Skin epidermis (tissue), 12 donors: ENCODE measurements around the gene DDR2.
"Not testable (repeated sequence)": the region's sequence is repeated elsewhere in the genome, so short reads cannot be mapped to it uniquely, and the experiment has no call there.

Source experiments
- H3K27ac ChIP-seq, 21 experiments: fragments of 200-600 bp; sonication (generic) in 11 of 21; one replicate each; pipeline ENCODE4 v1.5.0; 2020; ENCODE audit warnings: mild to moderate bottlenecking in 3 of 21, inconsistent platforms in 2 of 21, moderate library complexity in 2 of 21
- H3K4me3 ChIP-seq, 7 experiments: fragments of 200-600 bp; sonication (generic) in 2 of 7; one replicate each; pipeline ENCODE4 v1.5.0; 2020; ENCODE audit warnings: inconsistent platforms in 2 of 7, mild to moderate bottlenecking in 2 of 7, moderate library complexity in 1 of 7

Gene DDR2

GRCh38 chr1:162710780-162711465 lies 78.7 kb downstream of the DDR2 start:
- Histone ChIP-seq H3K27ac (peak overlapping the region in 9 of 21 experiments; percentile 25 to 73 (median 39)), H3K4me3 (no peak overlapping the region)

DNA sequence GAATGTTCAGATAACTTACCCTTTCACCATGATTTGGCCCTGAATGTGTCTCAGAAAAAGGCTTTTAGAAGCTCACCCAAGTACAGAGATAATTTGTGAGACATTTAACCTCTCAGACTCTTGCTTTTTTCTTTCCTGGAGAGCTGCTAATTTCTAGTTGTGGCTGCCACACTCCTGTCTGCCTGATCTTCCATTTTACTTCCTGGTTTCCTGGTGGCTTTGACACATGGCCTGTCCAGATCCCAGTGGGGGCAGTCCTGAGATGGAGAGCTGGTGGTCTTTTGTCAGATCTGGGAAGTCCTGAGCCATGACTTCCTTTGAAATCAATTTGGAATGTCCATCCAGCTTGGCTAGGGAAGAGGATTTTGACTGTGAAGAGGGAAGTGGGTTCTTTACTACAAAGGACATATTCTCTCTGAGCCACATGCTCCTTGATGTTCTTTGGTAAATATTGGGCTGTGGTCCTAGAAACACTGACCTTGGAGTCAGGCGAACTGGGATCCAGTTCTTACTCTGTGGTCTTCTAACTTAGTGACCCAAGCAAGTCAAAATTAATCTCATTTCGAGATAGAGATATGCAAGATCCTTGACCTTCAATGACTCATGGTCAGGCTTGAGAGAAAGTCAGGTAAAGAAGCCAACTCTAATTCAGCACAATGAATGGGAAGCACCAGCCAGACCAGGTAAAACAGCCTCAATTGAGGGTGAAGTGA lies 80.2 kb downstream of the DDR2 start:
- Histone ChIP-seq H3K4me3 (no peak overlapping the region), H3K27ac (no peak overlapping the region)

GRCh38 chr1:162716123-162716522 lies 83.9 kb downstream of the DDR2 start:
- no peak overlapping the region for H3K4me3 ChIP-seq
- H3K27ac ChIP-seq: no peak overlapping the region

DNA sequence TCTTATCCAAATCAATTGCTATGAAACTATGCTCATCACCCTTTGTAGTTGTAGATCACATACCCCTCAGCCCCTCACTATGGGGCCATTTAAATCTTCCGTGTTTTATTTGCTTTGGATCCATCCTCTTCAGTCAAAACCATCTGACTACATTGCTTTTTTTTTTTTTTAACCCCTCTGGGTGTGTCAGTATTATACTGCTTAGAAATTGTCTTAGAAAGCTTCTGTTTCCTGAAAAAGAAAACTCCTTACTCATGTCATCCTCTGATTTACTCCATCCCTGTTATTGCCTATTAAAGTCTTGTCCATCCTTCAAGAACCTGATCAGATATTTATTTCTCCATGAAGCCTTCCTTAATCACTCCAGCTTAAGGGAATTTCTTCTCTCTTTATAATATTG lies 84.3 kb downstream of the DDR2 start:
- Histone ChIP-seq H3K27ac (no peak overlapping the region), H3K4me3 (no peak overlapping the region)

- Histone ChIP-seq H3K27ac (no peak overlapping the region), H3K4me3 (no peak overlapping the region)
Observed at GRCh38 chr1:162717548-162718184, 85.4 kb downstream of the DDR2 start.

DNA sequence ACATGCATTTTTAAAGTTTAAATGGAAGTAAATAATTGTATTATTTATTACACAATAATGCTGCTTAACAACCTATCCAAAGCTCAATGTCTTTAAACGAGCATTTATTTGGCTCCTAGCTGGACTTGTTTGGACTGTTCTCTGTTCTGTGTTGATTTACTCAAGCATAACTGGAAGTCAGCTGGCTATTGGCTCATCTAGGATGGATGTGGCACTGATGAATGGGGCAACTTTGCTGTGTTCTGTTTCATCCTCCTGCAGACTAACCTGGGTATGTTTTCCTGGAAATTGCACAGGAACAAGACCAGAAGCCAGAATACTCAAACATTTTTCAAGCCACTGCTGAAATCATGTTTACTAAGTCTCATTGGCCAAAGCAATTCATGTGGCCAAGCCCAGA lies 87.4 kb downstream of the DDR2 start:
- Histone ChIP-seq H3K4me3 (no peak overlapping the region), H3K27ac (no peak overlapping the region)

DNA sequence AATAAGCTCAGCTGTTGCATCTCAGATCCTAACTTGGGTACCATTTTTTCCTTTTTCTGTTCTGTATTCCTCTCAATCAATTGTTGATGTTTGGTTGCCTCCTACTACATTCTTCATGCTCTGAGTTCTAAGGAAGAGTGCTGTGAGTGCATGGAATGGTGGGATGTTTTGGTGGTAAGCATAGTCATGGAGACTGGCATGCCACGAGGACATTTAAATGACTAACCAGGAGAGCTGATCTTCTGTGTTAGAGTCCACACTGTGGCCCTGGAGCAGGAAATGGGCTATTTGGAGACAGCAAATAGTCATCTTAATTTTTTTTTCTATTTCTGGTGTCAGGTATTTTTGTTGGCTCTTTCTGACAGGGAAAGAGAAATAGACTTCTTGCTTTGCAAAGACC lies 88.7 kb downstream of the DDR2 start:
- Histone ChIP-seq H3K27ac (no peak overlapping the region), H3K4me3 (no peak overlapping the region)

- no peak overlapping the region for H3K27ac ChIP-seq
- H3K4me3 ChIP-seq: no peak overlapping the region
Observed at GRCh38 chr1:162721471-162721870, 89.2 kb downstream of the DDR2 start.

GRCh38 chr1:162722036-162722435 lies 89.8 kb downstream of the DDR2 start:
- H3K4me3 ChIP-seq: no peak overlapping the region
- H3K27ac ChIP-seq: no peak overlapping the region

GRCh38 chr1:162724583-162725120 lies 92.4 kb downstream of the DDR2 start:
- H3K27ac ChIP-seq: peak overlapping the region in 1 of 21 experiments; percentile 46

GRCh38 chr1:162725301-162725837 lies 93.1 kb downstream of the DDR2 start:
- Histone ChIP-seq H3K27ac (no peak overlapping the region), H3K4me3 (no peak overlapping the region)

More at GRCh38 chr1:162724583-162725120, 92.4 kb downstream of the DDR2 start:
- no peak overlapping the region for H3K4me3 ChIP-seq

GRCh38 chr1:162726555-162726954 lies 94.3 kb downstream of the DDR2 start:
- Histone ChIP-seq H3K4me3 (no peak overlapping the region), H3K27ac (no peak overlapping the region)

DNA sequence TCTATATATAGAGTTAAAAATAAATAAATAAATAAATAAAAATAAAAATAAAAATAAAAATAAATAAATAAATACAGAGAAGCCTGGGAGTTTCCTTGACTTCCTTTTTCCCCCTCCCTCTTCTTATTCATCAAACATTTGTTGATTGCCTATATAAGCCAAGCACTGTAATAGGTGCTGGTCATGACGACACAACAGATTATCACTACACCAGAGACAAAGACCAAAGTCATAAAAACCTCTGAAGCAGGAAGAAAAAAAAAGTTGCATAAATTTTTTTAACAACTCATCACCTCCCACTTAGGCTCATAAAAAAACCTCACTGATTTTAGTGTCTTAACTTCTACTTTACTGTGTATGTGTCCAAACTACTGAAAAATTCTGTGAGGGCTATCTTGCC lies 95.2 kb downstream of the DDR2 start:
- H3K4me3 ChIP-seq, H3K27ac ChIP-seq: not testable (repeated sequence)

DNA sequence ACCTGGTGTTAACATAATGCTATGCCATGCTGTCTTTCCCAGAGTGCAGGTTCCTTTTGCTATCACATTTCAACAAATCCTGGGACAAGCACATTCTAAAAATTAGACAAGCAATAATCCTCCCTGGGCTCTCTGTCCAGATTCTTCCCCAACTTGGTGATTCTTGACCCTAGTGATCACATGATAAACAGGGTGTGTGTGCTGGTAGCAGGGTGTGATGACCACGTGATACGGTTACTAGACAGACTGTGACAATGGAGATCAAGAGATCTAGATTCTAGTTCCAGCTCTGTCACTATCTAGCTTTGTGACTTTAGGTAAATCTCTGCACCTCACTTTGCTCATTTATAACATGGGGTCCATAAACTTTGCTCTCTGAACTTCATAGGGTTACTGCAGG lies 96.3 kb downstream of the DDR2 start:
- no peak overlapping the region for H3K4me3 ChIP-seq
- no peak overlapping the region for H3K27ac ChIP-seq

- not testable (repeated sequence) for H3K27ac ChIP-seq
Observed at GRCh38 chr1:162729195-162729774, 97.0 kb downstream of the DDR2 start.

DNA sequence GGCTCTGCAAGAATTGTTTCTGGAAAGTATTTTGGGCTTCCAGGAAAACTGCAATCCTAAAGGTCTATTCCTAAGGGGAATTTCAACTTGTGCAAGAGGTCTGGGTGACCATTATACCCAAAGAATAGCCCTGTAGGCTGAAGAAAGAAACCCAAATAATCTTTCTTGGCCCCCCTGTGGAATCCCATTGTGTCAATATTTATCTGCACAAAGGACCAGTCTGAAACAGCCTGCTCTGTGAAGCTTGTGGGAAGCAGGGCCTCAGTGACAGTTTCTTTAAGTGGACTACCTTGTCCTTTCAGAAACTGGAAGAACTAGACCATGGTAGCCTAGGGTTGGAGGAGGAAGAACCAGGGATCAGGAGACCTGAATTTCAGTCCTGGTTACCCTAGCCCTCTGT lies 99.8 kb downstream of the DDR2 start:
- peak overlapping the region in 11 of 21 experiments; percentile 16 to 74 (median 55) for H3K27ac ChIP-seq
- no peak overlapping the region for H3K4me3 ChIP-seq

More at GRCh38 chr1:162729195-162729774, 97.0 kb downstream of the DDR2 start:
- not testable (repeated sequence) for H3K4me3 ChIP-seq

DNA sequence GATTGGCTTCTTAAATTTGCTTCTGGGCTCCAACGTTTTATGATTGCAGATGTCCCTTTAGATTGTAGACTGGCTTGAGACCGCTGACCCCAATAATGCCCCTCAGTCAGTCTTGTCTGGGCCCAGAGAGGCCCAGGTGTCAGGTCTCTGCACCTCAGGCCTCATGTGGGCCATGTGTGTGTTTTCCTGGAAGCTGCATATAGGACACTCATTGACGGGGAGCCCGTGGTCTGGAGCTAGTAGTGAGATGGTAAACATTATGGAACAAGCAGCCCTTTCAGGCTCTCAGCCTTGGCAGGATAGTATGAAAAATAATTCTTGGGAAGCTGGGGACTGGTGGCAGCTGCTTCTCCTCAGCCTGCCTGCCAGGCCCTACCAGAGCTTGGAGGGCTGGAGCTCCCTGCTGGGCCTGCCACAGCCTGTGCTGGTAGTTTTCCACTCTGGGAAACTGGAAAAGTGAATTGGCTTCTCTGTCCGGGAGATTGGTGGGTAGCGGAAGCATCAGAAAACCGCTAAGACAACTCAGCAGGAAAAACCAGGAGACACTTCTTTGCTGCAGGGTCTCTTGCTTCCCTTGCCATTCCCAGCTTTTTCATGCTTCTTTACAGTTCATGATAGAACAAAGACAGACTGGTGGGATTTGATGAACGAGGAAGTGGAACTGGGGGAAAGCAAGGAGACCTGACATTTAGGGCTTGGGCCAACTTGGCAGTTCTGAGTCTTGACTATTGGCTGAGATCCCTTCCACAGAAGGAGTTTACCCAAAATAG lies 100.5 kb downstream of the DDR2 start:
- Histone ChIP-seq H3K27ac (peak overlapping the region in 14 of 21 experiments; percentile 15 to 74 (median 54)), H3K4me3 (no peak overlapping the region)

DNA sequence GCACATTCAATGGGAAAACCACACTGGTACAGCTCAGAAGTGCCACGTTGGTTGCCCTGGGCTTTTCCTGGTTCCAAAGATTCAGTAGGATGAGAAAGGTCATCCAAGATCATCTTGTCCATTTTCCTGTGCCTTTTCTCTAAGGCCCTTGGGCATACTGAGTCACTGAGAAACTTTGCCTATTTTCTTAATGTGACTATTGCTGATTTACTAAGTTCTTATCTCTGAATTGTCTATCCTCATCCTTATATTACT lies 101.0 kb downstream of the DDR2 start:
- Histone ChIP-seq H3K27ac (peak overlapping the region in 11 of 21 experiments; percentile 26 to 74 (median 54)), H3K4me3 (no peak overlapping the region)

GRCh38 chr1:162734047-162734446 lies 101.8 kb downstream of the DDR2 start:
- H3K27ac ChIP-seq: no peak overlapping the region
- H3K4me3 ChIP-seq: no peak overlapping the region

- no peak overlapping the region for H3K4me3 ChIP-seq
- no peak overlapping the region for H3K27ac ChIP-seq
Observed at GRCh38 chr1:162736184-162736583, 103.9 kb downstream of the DDR2 start.
